Mesodermal cell (in vitro differentiated cells): Measurements from ENCODE around the gene CCDC88B.
"Not testable (repeated sequence)": the region's sequence is repeated elsewhere in the genome, so short reads cannot be mapped to it uniquely, and the experiment has no call there.

Experiments
- H3K27ac ChIP-seq: 2 replicates; pipeline ENCODE4 v1.7.0; 2013; ENCODE audit warnings: mild to moderate bottlenecking, low read depth, low read length, moderate library complexity; ENCODE audit not compliant: severe bottlenecking
- H3K36me3 ChIP-seq: 2 replicates; pipeline ENCODE4 v1.7.1; 2013; ENCODE audit warnings: mild to moderate bottlenecking, low read length, moderate library complexity; ENCODE audit not compliant: control insufficient read depth, insufficient read depth
- H3K4me1 ChIP-seq: one replicate; pipeline ENCODE4 v1.7.1; 2013; ENCODE audit warnings: mild to moderate bottlenecking, low read length; ENCODE audit not compliant: insufficient read depth, control insufficient read depth, poor library complexity, severe bottlenecking
- H3K4me3 ChIP-seq: 2 replicates; pipeline ENCODE4 v1.7.0; 2013; ENCODE audit warnings: low read length, control low read depth, mild to moderate bottlenecking; ENCODE audit not compliant: insufficient read depth, poor library complexity, severe bottlenecking; ENCODE audit errors: extremely low read depth
- H3K9me3 ChIP-seq: 2 replicates; pipeline ENCODE4 v1.7.1; 2013; ENCODE audit warnings: mild to moderate bottlenecking, low read length, moderate library complexity; ENCODE audit not compliant: control insufficient read depth
- WGBS, 2 experiments: methylation state at CpG; one replicate each; pipeline ENCODE4 v1.1.5; 2013; ENCODE audit warnings: missing lambda C conversion rate in 2 of 2; ENCODE audit not compliant: insufficient coverage in 2 of 2; 5-methylcytosine and 5-hydroxymethylcytosine counted together

The CCDC88B gene

GRCh38 chr11:64317325-64317960 lies 22.6 kb upstream of the CCDC88B start, which contains the start of gene TRMT112:
TRMT112 (minus strand) TSS chr11:64317559; CDS start chr11:64317526, 33 bp downstream.
- H3K4me1 ChIP-seq, result peaks cover 8% of the 10 kb centered on the region
- no peaks in the 10 kb centered on the region for H3K9me3 ChIP-seq
- H3K27ac ChIP-seq, result peak within 1 kb of the TSS; percentile 97
- whole genome bisulfite sequencing, 2 experiments, result 0 to 1% methylated on average over 36 to 42 of the region's 43 CpGs
- peak within 1 kb of the TSS; percentile 95 for H3K4me3 ChIP-seq
- peaks cover 39% of the 10 kb centered on the region for H3K36me3 ChIP-seq

GRCh38 chr11:64317961-64318765 lies 21.8 kb upstream of the CCDC88B start, which contains the start of gene PRDX5:
PRDX5 (plus strand) TSS chr11:64318121; CDS start chr11:64318216, 95 bp downstream.
- Histone ChIP-seq H3K9me3 (no peaks in the 10 kb centered on the region), H3K27ac (peak within 1 kb of the TSS; percentile 97), H3K4me3 (peak within 1 kb of the TSS; percentile 95), H3K4me1 (peaks cover 12% of the 10 kb centered on the region), H3K36me3 (peaks cover 45% of the 10 kb centered on the region)
- 0 to 1% methylated on average over 39 to 57 of the region's 61 CpGs for WGBS, 2 experiments

- H3K9me3 ChIP-seq, result no peaks in the 10 kb centered on the region
- peaks cover 13% of the 10 kb centered on the region for H3K4me1 ChIP-seq
- H3K4me3 ChIP-seq, result peak overlapping the region; percentile 95
- H3K27ac ChIP-seq, result no peak overlapping the region
- peaks cover 39% of the 10 kb centered on the region for H3K36me3 ChIP-seq
- WGBS, 2 experiments, result 27 to 42% methylated on average over 6 to 14 of the region's 19 CpGs
These were observed 20.9 kb upstream of the CCDC88B start for GRCh38 chr11:64318766-64319761.

GRCh38 chr11:64320556-64320955 lies 19.4 kb upstream of the CCDC88B start:
- Histone ChIP-seq H3K4me1 (peaks cover 22% of the 10 kb centered on the region), H3K27ac (no peak overlapping the region), H3K9me3 (no peaks in the 10 kb centered on the region), H3K4me3 (no peak overlapping the region), H3K36me3 (peaks cover 29% of the 10 kb centered on the region)
- 98 to 100% methylated on average over 6 of the region's 7 CpGs for WGBS, 2 experiments

- WGBS, 2 experiments, result 95 to 96% methylated on average over 5 of the region's 5 CpGs
These were observed 19.0 kb upstream of the CCDC88B start for GRCh38 chr11:64321026-64321425.

GRCh38 chr11:64321533-64321932 lies 18.5 kb upstream of the CCDC88B start:
- Histone ChIP-seq H3K9me3 (no peaks in the 10 kb centered on the region), H3K4me1 (peaks cover 22% of the 10 kb centered on the region), H3K27ac (no peak overlapping the region), H3K36me3 (peaks cover 24% of the 10 kb centered on the region), H3K4me3 (no peak overlapping the region)
- WGBS, 2 experiments, result 97 to 100% methylated on average over 4 to 5 of the region's 5 CpGs

More at GRCh38 chr11:64321026-64321425, 19.0 kb upstream of the CCDC88B start:
- no peak overlapping the region for H3K27ac ChIP-seq
- H3K4me3 ChIP-seq, result no peak overlapping the region
- peaks cover 22% of the 10 kb centered on the region for H3K4me1 ChIP-seq
- H3K9me3 ChIP-seq, result no peaks in the 10 kb centered on the region
- H3K36me3 ChIP-seq, result peaks cover 25% of the 10 kb centered on the region

- Histone ChIP-seq H3K36me3 (peaks cover 24% of the 10 kb centered on the region), H3K4me1 (peaks cover 22% of the 10 kb centered on the region), H3K4me3 (no peak overlapping the region), H3K27ac (no peak overlapping the region), H3K9me3 (no peaks in the 10 kb centered on the region)
- 81% methylated on average over 6 of the region's 7 CpGs for WGBS, 2 experiments
These were observed 17.1 kb upstream of the CCDC88B start for GRCh38 chr11:64322925-64323260.

GRCh38 chr11:64323373-64323772 lies 16.6 kb upstream of the CCDC88B start:
- H3K36me3 ChIP-seq, result peaks cover 24% of the 10 kb centered on the region
- WGBS, 2 experiments, result 80 to 90% methylated on average over 3 of the region's 5 CpGs
- peaks cover 22% of the 10 kb centered on the region for H3K4me1 ChIP-seq
- no peaks in the 10 kb centered on the region for H3K9me3 ChIP-seq
- no peak overlapping the region for H3K4me3 ChIP-seq
- no peak overlapping the region for H3K27ac ChIP-seq

- Histone ChIP-seq H3K36me3 (peaks cover 24% of the 10 kb centered on the region), H3K4me1 (peaks cover 21% of the 10 kb centered on the region)
- not testable (repeated sequence) for H3K4me3 ChIP-seq, H3K9me3 ChIP-seq, H3K27ac ChIP-seq
- 87 to 94% methylated on average over 2 of the region's 4 CpGs for WGBS, 2 experiments
These were observed 16.0 kb upstream of the CCDC88B start for GRCh38 chr11:64323984-64324383.
